22Rv1 (cell line): Measurements from ENCODE around the gene LSAMP.

ENCODE experiments used
- ZFX ChIP-seq: fragments of 450-650 bp; IDR thresholded peaks from 2 replicates; pipeline ENCODE4 v1.6.1; 2017; ENCODE audit warnings: antibody characterized with exemption, borderline replicate concordance
- TF ChIP-seq, protein P1 (sequence below): fragments of 450-650 bp; IDR thresholded peaks from 2 replicates; pipeline ENCODE4 v1.5.1; 2017; ENCODE audit warnings: mild to moderate bottlenecking

DNA sequence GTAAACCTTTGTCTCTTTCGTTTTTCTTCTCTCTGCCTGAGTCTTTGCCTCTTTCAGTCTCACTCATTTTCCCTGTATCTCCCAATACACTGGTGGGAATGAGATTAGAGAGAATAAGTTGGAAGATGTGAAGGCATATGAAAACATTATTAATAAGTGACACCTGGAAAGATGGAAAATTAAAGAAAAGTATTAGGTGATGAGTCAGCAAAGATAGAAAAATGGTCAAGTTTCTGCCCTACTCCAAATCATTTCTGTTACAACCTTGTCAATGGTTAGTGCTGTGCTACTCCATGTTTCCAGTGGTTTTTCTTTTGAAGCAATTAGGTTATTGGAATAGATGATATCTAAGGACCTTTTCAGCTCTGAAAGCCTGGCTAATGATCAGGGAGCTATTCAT is 252.8 kb downstream of the LSAMP start:
- TF ChIP-seq, protein P1, sequence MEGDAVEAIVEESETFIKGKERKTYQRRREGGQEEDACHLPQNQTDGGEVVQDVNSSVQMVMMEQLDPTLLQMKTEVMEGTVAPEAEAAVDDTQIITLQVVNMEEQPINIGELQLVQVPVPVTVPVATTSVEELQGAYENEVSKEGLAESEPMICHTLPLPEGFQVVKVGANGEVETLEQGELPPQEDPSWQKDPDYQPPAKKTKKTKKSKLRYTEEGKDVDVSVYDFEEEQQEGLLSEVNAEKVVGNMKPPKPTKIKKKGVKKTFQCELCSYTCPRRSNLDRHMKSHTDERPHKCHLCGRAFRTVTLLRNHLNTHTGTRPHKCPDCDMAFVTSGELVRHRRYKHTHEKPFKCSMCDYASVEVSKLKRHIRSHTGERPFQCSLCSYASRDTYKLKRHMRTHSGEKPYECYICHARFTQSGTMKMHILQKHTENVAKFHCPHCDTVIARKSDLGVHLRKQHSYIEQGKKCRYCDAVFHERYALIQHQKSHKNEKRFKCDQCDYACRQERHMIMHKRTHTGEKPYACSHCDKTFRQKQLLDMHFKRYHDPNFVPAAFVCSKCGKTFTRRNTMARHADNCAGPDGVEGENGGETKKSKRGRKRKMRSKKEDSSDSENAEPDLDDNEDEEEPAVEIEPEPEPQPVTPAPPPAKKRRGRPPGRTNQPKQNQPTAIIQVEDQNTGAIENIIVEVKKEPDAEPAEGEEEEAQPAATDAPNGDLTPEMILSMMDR = no peak
- no peak for TF ChIP-seq ZFX
